Activated T-cell treated with anti-CD3 and anti-CD28 coated beads for 48 hours (primary cell): ENCODE measurements around the gene HMGN1.

Experiments
- DNase-seq: peaks from one replicate; pipeline ENCODE4 v3.0.0-alpha.2; 2020; ENCODE audit warnings: low read depth

Gene HMGN1

GRCh38 chr21:39330001-39330400 lies 18.9 kb downstream of the HMGN1 start:
- DNase-seq, result no peak

- no peak for DNase-seq
Observed at GRCh38 chr21:39327727-39328126, 21.2 kb downstream of the HMGN1 start.

GRCh38 chr21:39326607-39327307 lies 22.1 kb downstream of the HMGN1 start:
- DNase-seq, result no peak

GRCh38 chr21:39325458-39325857 lies 23.4 kb downstream of the HMGN1 start:
- no peak for DNase-seq

- no peak for DNase-seq
Observed at GRCh38 chr21:39321424-39321823, 27.5 kb downstream of the HMGN1 start.

- no peak for DNase-seq
Observed at GRCh38 chr21:39319814-39320332, 29.0 kb downstream of the HMGN1 start.

- DNase-seq, result no peak
Observed at GRCh38 chr21:39319251-39319756, 29.6 kb downstream of the HMGN1 start.

GRCh38 chr21:39318091-39318959 lies 30.6 kb downstream of the HMGN1 start:
- DNase-seq, result no peak

- no peak for DNase-seq
Observed at GRCh38 chr21:39317134-39318090, 31.5 kb downstream of the HMGN1 start.

GRCh38 chr21:39316729-39317128 lies 32.2 kb downstream of the HMGN1 start:
- no peak for DNase-seq

- DNase-seq, result no peak
Observed at GRCh38 chr21:39315603-39316445, 33.1 kb downstream of the HMGN1 start.

GRCh38 chr21:39314143-39315027 lies 34.5 kb downstream of the HMGN1 start:
- DNase-seq, result peak; percentile 34

- DNase-seq, result peak; percentile 73
Observed at GRCh38 chr21:39313571-39314142, 35.2 kb downstream of the HMGN1 start, which contains the start of gene BRWD1. Gene BRWD1 (minus strand): TSS chr21:39313632. CDS start chr21:39313491, 141 bp downstream.

GRCh38 chr21:39313042-39313570 lies 35.8 kb downstream of the HMGN1 start:
- peak; percentile 24 for DNase-seq

- peak; percentile 92 for DNase-seq
Observed at GRCh38 chr21:39312112-39313041, 36.5 kb downstream of the HMGN1 start.

- no peak for DNase-seq
Observed at GRCh38 chr21:39311164-39311563, 37.7 kb downstream of the HMGN1 start.

- no peak for DNase-seq
Observed at GRCh38 chr21:39307466-39307865, 41.4 kb downstream of the HMGN1 start.

GRCh38 chr21:39300587-39300986 lies 48.3 kb downstream of the HMGN1 start:
- DNase-seq, result no peak
